Kasumi-1 (cell line): ENCODE data around the gene TRAPPC10.
"Not testable (repeated sequence)": the region's sequence is repeated elsewhere in the genome, so short reads cannot be mapped to it uniquely, and the experiment has no call there.

Experiments used
- DNase-seq, 2 experiments: peaks; one replicate each; lab custom pipeline; 2025; lab: John Stamatoyannopoulos, UW

Gene TRAPPC10

DNA sequence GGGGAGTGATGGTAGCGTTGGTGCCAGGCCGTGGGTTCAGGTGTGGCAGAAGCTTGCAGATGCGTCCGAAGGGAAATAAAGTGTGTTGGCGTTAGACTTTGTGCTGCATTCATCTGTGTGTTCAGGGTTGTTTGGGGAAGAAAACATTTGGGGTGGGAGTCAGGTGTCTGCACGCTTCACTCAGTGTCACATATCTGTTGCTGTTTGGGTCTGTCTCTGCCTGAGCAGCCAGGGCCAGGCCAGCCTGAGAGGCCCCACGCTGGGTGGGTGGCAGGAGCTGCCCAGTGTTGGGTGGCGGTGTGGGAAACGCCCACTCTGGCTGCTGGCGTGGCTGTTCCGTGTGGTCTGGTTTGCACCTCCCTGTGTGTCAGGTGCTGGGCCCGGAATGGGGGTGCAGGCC is 133.5 kb downstream of the TRAPPC10 start:
- DNase-seq = not testable (repeated sequence)

DNA sequence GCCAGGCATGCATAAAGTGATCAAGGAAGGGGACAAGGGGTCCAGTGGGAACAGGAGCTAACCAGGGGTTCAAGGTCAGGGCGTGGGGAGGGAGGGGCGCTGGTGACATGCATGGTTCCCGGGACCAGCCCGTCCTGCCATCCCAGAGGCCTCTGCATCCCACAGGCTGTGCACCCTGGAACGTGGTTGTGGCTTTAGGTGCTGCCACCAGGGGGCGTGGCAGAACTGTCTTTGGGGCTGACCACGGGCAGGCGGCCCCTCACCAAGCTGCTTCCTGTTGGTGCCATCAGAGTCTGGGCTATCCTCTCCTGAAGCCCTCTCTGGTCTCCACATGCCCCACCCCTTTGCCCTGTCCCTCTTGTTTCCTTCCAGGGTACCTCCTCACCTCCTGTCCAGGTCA is 135.0 kb downstream of the TRAPPC10 start:
- DNase-seq = not testable (repeated sequence)

DNA sequence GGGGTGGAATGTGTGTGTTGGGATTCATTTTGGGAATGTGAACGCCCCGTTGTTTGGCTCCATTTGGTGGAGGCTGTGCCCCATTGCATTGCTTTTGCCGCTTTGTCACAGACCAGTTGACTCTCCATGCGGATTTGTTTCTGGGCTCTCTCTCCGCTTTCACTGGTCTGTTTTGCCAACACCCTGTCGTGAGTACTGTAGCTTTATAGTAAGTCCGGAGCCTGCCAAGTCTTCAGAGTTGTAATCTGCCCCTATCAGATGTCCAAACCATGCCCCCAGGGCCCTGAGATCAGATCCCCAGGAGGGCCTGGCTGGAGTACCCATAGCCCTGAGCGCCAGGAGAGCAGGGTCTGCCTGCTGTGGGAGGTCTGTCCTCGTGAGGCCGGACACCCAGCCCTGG is 138.1 kb downstream of the TRAPPC10 start:
- not testable (repeated sequence) for DNase-seq

DNA sequence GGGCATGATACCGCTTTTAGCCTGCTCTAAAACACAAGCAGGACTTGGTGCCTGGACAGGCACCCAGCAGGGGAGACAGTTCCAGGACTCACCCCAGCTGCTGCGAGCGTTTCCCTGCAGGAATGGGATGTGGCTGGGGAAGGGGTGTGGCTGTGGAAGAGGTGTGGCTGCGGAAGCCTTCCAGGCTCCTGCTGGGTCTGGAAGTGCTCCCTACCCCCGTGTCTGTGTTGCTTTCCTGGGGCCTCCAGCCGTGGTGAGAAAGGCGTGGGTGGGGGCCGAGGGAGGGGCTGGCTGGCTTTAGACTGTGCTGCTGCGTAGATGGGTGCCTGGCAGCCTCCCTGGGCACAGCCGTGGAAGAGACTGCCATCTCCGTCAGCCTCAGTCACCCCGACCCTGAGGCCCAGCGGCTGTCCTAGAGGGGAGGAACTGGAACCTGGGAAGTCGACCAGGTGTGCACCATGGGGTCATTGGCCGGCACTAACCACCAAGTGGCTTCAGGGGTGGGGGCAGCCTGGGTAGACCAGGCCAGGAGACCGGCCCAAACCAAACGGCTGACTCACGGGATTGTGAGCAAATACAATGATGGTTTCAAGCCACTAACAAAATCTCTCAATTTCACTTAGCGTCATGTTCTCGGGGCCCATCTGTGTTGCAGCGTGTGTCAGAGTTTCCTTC is 141.2 kb downstream of the TRAPPC10 start:
- not testable (repeated sequence) for DNase-seq

DNA sequence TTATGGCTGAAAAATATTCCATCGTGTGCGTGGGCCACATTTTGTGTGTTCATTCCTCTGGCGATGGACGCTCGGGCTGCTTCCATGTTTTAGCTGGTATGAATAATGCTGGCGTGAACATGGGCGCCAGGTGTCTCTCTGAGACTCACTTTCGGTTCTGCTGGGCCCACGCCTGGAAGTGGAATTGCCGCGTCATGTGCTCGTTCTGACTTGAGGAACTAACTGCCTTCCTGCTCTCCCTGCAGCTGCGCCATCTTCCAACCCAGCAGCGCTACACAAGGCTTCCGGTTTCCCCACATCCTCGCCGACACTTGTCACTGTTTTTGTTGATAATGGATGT is 141.8 kb downstream of the TRAPPC10 start:
- not testable (repeated sequence) for DNase-seq

DNA sequence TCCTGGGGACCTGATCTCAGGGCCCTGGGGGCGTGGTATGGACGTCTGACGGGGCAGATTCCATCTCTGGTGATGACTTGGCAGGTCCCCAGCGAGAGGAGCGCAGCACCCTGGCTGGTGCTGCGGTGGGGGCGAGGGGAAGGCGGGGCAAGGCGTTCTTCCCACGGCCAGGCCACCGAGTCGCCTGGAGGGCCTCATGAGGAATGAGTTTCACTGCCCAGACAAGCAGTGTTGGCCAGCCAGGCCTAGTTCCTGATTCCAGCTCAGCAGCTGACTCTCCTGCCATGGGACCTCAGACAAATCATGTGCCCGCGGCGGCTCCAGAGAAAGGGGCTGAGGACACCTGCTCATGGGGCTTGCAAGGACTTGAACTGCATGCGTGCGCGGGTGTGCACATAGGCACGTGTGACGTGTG is 142.7 kb downstream of the TRAPPC10 start:
- DNase-seq = not testable (repeated sequence)

DNA sequence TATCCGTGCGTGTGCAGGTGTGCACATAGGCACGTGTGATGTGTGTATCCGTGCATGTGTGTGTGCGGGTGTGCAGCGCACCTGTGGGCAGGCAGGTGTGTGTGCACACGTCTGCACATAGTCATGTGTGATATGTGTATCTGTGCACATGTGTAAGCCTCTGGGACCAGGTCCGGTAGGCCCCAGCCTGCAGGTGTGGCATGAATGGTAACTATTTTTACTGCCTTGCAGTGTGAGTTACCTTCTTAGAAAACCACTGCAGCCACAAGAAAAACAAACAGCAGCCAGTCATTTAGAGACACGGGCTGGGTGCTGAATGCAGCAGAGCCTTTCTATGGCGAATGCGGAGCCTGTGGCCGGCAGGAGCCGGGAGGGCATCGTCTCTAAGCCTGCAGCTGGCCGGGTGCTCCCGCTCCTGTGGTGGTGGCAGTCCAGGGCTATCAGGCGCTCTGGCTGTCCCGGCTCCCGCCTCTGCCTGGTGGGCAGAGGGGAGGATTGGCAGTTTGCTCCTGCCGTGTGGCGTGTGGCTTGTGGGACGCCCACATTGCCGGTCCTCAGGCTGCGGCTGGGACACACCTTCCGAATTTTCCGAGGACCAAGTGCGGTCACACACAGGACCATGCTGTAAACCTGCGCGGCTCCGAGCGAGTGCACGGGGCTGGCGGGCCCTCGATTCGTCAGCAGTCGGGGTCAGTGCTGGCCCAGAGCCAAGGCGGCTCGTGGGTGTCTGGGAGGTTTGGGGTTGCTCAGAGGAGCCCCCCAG is 143.3 kb downstream of the TRAPPC10 start:
- DNase-seq = not testable (repeated sequence)

DNA sequence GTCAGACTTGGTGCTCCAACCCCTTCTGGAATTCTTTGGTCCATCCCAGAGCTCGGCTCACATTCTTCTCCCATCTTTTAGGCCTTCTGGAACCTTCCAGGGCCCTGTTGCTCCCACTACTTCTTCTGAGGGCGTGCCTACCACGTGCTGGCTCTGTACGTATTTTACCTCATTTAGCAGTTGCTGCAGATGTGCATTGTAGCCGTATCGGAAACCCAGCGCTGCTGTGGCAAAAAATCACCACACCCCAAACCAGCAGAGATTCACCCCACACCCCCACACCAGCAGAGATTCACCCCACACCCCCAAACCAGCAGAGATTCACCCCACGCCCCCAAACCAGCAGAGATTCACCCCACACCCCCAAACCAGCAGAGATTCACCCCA is 143.9 kb downstream of the TRAPPC10 start:
- not testable (repeated sequence) for DNase-seq
